Measurements from ENCODE around the gene ACTL9. TPM values are rescaled to one million over a fixed set of nuclear protein-coding genes. Genes with fewer than 3 reads are reported as not detected.

Gene ACTL9
- total RNA-seq, 1 donor from 2014 or later, result not detected

DNA sequence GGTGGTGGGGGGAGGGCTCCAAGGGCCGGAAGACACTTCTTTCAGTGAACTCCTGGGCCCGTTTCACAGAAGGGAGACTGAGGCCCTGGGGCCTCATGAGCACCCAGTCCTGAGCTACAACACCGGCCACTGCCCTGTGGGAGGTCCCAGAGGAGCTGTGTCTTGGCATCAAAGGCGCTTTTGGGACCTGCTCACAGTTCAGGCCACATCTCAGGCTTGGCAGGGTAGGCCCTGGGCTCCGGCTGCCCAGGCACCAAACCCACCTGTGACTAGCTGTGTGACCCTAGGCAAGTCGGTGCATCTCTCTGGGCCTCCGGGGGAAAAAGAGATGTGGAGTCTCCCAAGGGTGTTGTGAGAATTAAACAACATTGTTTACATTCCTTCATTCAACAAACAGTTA, 38.7 kb downstream of the ACTL9 start:
- H3K9me3 ChIP-seq, result no peaks in the 10 kb centered on the region
- TF ChIP-seq POLR2A (IDR thresholded peaks at IDR 0.05) (no peak), POLR2AphosphoS5 (IDR thresholded peaks at IDR 0.05; ENCODE audit: insufficient read depth in 1 of 2, low read depth in 1 of 2) (no peak)
- TF ChIP-seq, protein P1, sequence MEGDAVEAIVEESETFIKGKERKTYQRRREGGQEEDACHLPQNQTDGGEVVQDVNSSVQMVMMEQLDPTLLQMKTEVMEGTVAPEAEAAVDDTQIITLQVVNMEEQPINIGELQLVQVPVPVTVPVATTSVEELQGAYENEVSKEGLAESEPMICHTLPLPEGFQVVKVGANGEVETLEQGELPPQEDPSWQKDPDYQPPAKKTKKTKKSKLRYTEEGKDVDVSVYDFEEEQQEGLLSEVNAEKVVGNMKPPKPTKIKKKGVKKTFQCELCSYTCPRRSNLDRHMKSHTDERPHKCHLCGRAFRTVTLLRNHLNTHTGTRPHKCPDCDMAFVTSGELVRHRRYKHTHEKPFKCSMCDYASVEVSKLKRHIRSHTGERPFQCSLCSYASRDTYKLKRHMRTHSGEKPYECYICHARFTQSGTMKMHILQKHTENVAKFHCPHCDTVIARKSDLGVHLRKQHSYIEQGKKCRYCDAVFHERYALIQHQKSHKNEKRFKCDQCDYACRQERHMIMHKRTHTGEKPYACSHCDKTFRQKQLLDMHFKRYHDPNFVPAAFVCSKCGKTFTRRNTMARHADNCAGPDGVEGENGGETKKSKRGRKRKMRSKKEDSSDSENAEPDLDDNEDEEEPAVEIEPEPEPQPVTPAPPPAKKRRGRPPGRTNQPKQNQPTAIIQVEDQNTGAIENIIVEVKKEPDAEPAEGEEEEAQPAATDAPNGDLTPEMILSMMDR (IDR thresholded peaks at IDR 0.05), result no peak
- H3K4me1 ChIP-seq, result no peaks in the 10 kb centered on the region
- H3K36me3 ChIP-seq, result no peaks in the 10 kb centered on the region
- H3K27me3 ChIP-seq, result no peaks in the 10 kb centered on the region
- intact Hi-C loops (cut with DNase I), result loop anchor here (10.0 kb wide), 2 partner anchors 415 to 1555 kb away; no protein-coding TSS in a partner anchor
- H3K4me3 ChIP-seq, result no peak overlapping the region
- no peak for DNase-seq (ENCODE audit: extremely low spot score in 2 of 2)
- no peak overlapping the region for H3K27ac ChIP-seq

DNA sequence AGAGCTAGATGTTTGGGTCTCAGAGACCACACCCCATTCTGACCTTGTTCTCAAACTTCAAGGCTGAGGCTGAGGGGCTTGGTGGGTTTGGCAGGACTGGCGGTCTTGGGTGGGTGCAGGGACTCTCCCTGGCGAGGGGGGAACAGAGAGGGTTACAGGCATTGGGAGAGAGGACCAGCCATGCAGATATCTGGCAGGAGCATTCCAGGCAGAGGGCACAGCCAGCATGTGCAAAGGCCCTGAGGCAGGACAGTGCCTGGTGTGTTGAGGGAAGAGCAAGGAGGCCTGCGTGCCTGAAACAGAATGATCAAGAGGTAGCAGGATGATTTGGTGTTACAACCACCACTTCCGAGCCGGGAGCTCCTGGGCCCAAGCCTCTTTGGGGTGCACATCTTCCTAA, 40.7 kb downstream of the ACTL9 start:
- DNase-seq (ENCODE audit: extremely low spot score in 2 of 2), result no peak
- Histone ChIP-seq H3K4me3 (no peak overlapping the region), H3K9me3 (no peaks in the 10 kb centered on the region), H3K36me3 (no peaks in the 10 kb centered on the region), H3K27ac (no peak overlapping the region), H3K27me3 (no peaks in the 10 kb centered on the region), H3K4me1 (no peaks in the 10 kb centered on the region)
- no peak for TF ChIP-seq POLR2AphosphoS5 (IDR thresholded peaks at IDR 0.05; ENCODE audit: insufficient read depth in 1 of 2, low read depth in 1 of 2)
- TF ChIP-seq, protein P1 (IDR thresholded peaks at IDR 0.05), result no peak
- TF ChIP-seq POLR2A (IDR thresholded peaks at IDR 0.05), result no peak
- intact Hi-C loops (cut with DNase I), result loop anchor here (10.0 kb wide), 2 partner anchors 417 to 1557 kb away; no protein-coding TSS in a partner anchor

DNA sequence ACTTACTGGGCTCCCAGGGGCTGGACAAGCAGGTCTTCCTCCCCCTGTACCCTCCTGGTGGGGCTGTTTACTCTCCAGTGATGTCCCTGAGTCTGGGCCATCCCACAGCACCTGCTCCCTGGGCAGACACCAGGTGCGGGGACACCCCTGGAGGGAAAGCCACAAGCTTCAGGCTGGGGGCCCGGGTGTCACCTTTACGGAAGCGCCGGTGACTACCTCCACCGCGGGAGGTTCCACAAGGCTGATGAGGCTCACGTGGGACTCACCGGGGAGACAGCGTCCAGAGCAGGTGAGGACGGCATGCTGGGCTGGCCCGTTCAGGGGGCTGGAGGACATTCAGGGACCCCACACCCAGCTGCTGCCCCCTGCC, 43.3 kb downstream of the ACTL9 start:
- TF ChIP-seq POLR2AphosphoS5 (IDR thresholded peaks at IDR 0.05; ENCODE audit: insufficient read depth in 1 of 2, low read depth in 1 of 2) (no peak), POLR2A (IDR thresholded peaks at IDR 0.05) (no peak)
- TF ChIP-seq, protein P1 (IDR thresholded peaks at IDR 0.05), result no peak
- Histone ChIP-seq H3K4me1 (no peaks in the 10 kb centered on the region), H3K27me3 (no peaks in the 10 kb centered on the region), H3K36me3 (no peaks in the 10 kb centered on the region), H3K27ac (no peak overlapping the region), H3K4me3 (no peak overlapping the region), H3K9me3 (no peaks in the 10 kb centered on the region)
- DNase-seq (ENCODE audit: extremely low spot score in 2 of 2), result no peak
- intact Hi-C loops (cut with DNase I), result loop anchor here (10.0 kb wide), 2 partner anchors 419 to 1559 kb away; no protein-coding TSS in a partner anchor

DNA sequence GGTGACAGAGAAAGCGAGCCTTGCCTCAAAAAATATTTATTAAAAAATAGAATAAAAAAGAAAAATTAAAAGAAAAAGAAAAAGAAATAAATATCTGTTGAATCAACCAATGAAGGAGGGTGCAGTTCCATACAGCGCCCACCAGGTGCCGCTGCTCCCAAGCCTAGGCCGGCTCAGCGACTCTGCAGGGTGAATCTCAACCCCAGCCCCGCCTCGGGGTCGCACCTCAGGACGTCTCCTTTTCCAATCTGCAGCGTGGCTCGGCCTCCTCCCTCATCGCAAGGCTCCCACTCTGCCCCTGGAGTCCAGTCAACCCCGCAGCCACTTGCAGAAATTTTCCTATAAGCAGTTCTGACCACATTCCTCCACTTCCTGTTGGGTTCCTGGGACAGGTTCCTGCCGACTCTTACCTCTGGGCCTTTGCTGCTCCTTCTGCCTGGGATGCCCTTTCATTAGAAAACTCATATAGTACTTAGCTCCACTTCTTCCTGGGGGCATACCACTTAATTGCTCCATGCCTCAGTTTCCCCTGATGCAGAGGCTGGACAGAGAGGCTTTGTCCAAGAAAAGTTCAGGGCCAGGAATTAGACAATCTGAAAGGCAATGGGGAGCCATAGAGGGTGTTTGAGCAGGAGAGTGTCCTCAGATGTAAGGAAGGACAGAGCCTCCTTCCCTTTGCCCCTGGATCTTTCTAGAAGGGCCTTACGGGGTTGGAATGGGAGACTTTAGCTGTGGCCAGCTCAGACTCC, 43.8 kb downstream of the ACTL9 start:
- Histone ChIP-seq H3K27me3 (no peaks in the 10 kb centered on the region), H3K36me3 (no peaks in the 10 kb centered on the region), H3K9me3 (no peaks in the 10 kb centered on the region), H3K4me3 (no peak overlapping the region), H3K27ac (no peak overlapping the region), H3K4me1 (no peaks in the 10 kb centered on the region)
- DNase-seq (ENCODE audit: extremely low spot score in 2 of 2), result no peak
- intact Hi-C loops (cut with DNase I), result loop anchor here (10.0 kb wide), 2 partner anchors 420 to 1560 kb away; no protein-coding TSS in a partner anchor
- TF ChIP-seq, protein P1 (IDR thresholded peaks at IDR 0.05), result peak; percentile 86 to 97 (median 90)
- TF ChIP-seq POLR2AphosphoS5 (IDR thresholded peaks at IDR 0.05; ENCODE audit: insufficient read depth in 1 of 2, low read depth in 1 of 2), result no peak

DNA sequence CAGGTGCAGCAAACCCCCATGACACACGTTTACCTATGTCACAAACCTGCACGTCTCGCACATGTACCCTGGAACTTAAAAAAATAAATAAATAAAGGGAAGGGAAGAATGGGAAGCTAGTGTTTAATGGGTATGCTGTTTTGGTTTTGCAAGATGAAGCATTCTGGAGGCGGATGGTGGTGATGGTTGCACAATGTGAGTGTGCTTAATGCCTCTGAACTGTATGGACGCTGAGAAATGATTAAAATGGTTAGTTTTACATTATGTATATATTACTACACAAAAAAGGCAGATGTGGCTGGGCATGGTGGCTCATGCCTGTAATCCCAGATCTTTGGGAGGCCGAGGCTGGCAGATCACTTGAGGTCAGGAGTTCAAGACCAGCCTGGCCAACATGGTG, 50.4 kb downstream of the ACTL9 start:
- Histone ChIP-seq H3K27ac (no peak overlapping the region), H3K4me1 (no peaks in the 10 kb centered on the region), H3K4me3 (no peak overlapping the region), H3K36me3 (no peaks in the 10 kb centered on the region), H3K9me3 (no peaks in the 10 kb centered on the region), H3K27me3 (no peaks in the 10 kb centered on the region)
- TF ChIP-seq POLR2A (IDR thresholded peaks at IDR 0.05) (no peak), POLR2AphosphoS5 (IDR thresholded peaks at IDR 0.05; ENCODE audit: insufficient read depth in 1 of 2, low read depth in 1 of 2) (no peak)
- TF ChIP-seq, protein P1 (IDR thresholded peaks at IDR 0.05), result no peak
- intact Hi-C loops (cut with DNase I), result no loop called here
- DNase-seq (ENCODE audit: extremely low spot score in 2 of 2), result no peak
